HCT116 (cell line): ENCODE results near the gene DMPK. TPM values are rescaled to one million over a fixed set of nuclear protein-coding genes. Genes with fewer than 3 reads are reported as not detected.

Experiments used
- ATAC-seq: fragments of 200-7000 bp; cut with Tn5 transposase; 2 replicates; pipeline ENCODE4 v1.9.1; 2020; ENCODE audit warnings: mild to moderate bottlenecking, moderate library complexity
- BruUV-seq: library from RNA; stranded (reverse); fragments of 400-500 nt; replicated peaks from 2 replicates; lab custom pipeline; 2021; lab: Mats Ljungman, UMichigan
- CTCF ChIA-PET: fragments of 300-600 bp; sonication (Branson Sonifier 250); formaldehyde crosslinking; loops from one replicate; lab custom pipeline; 2021; ENCODE audit warnings: antibody characterized with exemption; lab: Charles Lee
- POLR2A ChIA-PET: fragments of 300-600, 350-600 bp; sonication (Branson Sonifier 250); formaldehyde crosslinking; loops from one replicate; lab custom pipeline; 2021; ENCODE audit warnings: antibody characterized with exemption; lab: Charles Lee
- RAD21 ChIA-PET, 2 experiments: fragments of 300-600 bp; sonication (Branson Sonifier 250); formaldehyde crosslinking; loops; one replicate each; lab custom pipeline; 2023; ENCODE audit warnings: low total read pairs in 2 of 2; ENCODE audit not compliant: uncharacterized antibody in 2 of 2, unreplicated experiment in 2 of 2, low non-redundant PET in 1 of 2; lab: Charles Lee
- DNase-seq: peaks from one replicate; pipeline ENCODE4 v3.0.0-alpha.2; 2010; ENCODE audit warnings: low read depth, low spot score
- H2AFZ ChIP-seq: fragments of 200-600 bp; shearing (Covaris generic), sonication (generic); 2 replicates; pipeline ENCODE4 v1.6.1; 2017; ENCODE audit warnings: low read depth, mixed run types, mixed read lengths, antibody characterized with exemption, low read length; ENCODE audit not compliant: poor library complexity, severe bottlenecking
- H3K27ac ChIP-seq: 2 replicates; pipeline ENCODE4 v1.5.1; 2012; ENCODE audit warnings: low read depth, low read length
- H3K27me3 ChIP-seq: fragments of 200-600 bp; sonication (generic); 2 replicates; pipeline ENCODE4 v1.6.1; 2016; ENCODE audit warnings: mixed run types, low read length, mixed read lengths; ENCODE audit not compliant: insufficient read depth
- H3K36me3 ChIP-seq, 2 experiments: fragments of 200-500 bp in 1 of 2; fragments of 200-600 bp in 1 of 2; sonication (Bioruptor generic) in 1 of 2; sonication (generic) in 1 of 2; 2 replicates each; pipeline versions ENCODE4 v1.5.1 to v1.6.1; 2014 to 2016; ENCODE audit warnings: low read length in 2 of 2, inconsistent platforms in 1 of 2, mixed read lengths in 1 of 2, mixed run types in 1 of 2; ENCODE audit not compliant: insufficient read depth in 2 of 2, control insufficient read depth in 1 of 2
- H3K4me1 ChIP-seq, 2 experiments: fragments of 200-600 bp in 1 of 2; sonication (generic) in 1 of 2; 2 replicates each; pipeline versions ENCODE4 v1.5.1 to v1.6.1; 2012 to 2017; ENCODE audit warnings: low read length in 2 of 2, inconsistent platforms in 1 of 2, mild to moderate bottlenecking in 1 of 2, mixed read lengths in 1 of 2, mixed run types in 1 of 2, moderate library complexity in 1 of 2; ENCODE audit not compliant: insufficient read depth in 2 of 2, control insufficient read depth in 1 of 2
- H3K4me2 ChIP-seq: fragments of 200-600 bp; sonication (generic); 2 replicates; pipeline ENCODE4 v1.6.1; 2017; ENCODE audit warnings: mixed run types, low read length, mixed read lengths
- H3K4me3 ChIP-seq, 2 experiments: fragments of 200-600 bp in 1 of 2; sonication (generic) in 1 of 2; replicated peaks in 1 of 2; 2 replicates each; pipeline ENCODE4 v1.5.1; 2011 to 2016; ENCODE audit warnings: low read length in 2 of 2, control low read depth in 1 of 2, low read depth in 1 of 2, mild to moderate bottlenecking in 1 of 2, mixed read lengths in 1 of 2, mixed run types in 1 of 2
- H3K79me2 ChIP-seq: fragments of 200-600 bp; sonication (generic); 2 replicates; pipeline ENCODE4 v1.6.1; 2017; ENCODE audit warnings: mild to moderate bottlenecking, mixed run types, low read length, moderate library complexity, mixed read lengths; ENCODE audit not compliant: insufficient read depth
- H3K9ac ChIP-seq: fragments of 200-600 bp; sonication (generic); 2 replicates; pipeline ENCODE4 v1.6.1; 2016; ENCODE audit warnings: low read length, mixed read lengths
- H3K9me2 ChIP-seq: fragments of 200-600 bp; sonication (generic), shearing (Covaris generic); 2 replicates; pipeline ENCODE4 v1.6.1; 2017; ENCODE audit warnings: mixed run types, mild to moderate bottlenecking, moderate library complexity; ENCODE audit not compliant: insufficient read depth
- H3K9me3 ChIP-seq, 2 experiments: fragments of 200-500 bp in 1 of 2; fragments of 200-600 bp in 1 of 2; sonication (Bioruptor generic) in 1 of 2; sonication (generic) in 1 of 2; 2 replicates each; pipeline ENCODE4 v1.6.1; 2014 to 2017; ENCODE audit warnings: low read length in 2 of 2, mixed read lengths in 2 of 2, inconsistent platforms in 1 of 2, low read depth in 1 of 2, mild to moderate bottlenecking in 1 of 2, mixed run types in 1 of 2, moderate library complexity in 1 of 2; ENCODE audit not compliant: control insufficient read depth in 1 of 2, insufficient read depth in 1 of 2
- H4K20me1 ChIP-seq: fragments of 200-600 bp; sonication (generic), shearing (Covaris generic); 2 replicates; pipeline ENCODE4 v1.6.1; 2017; ENCODE audit warnings: mixed run types, mild to moderate bottlenecking, moderate library complexity; ENCODE audit not compliant: insufficient read depth
- CEBPB ChIP-seq: IDR thresholded peaks from 2 replicates; pipeline ENCODE4 v1.6.1; 2012; ENCODE audit warnings: low read depth
- CTCF ChIP-seq, 3 experiments: fragments of 200-600 bp in 1 of 3; sonication (generic) in 1 of 3; IDR thresholded peaks in 2 of 3; conservative IDR thresholded peaks in 1 of 3; 2 replicates each; pipeline ENCODE4 v1.5.1; 2012 to 2017; ENCODE audit warnings: low read depth in 2 of 3, low read length in 2 of 3, antibody characterized with exemption in 1 of 3, borderline replicate concordance in 1 of 3, control low read depth in 1 of 3, mild to moderate bottlenecking in 1 of 3, mixed read lengths in 1 of 3, mixed run types in 1 of 3, moderate library complexity in 1 of 3; ENCODE audit not compliant: insufficient read depth in 1 of 3
- ELF1 ChIP-seq: IDR thresholded peaks from 2 replicates; pipeline ENCODE4 v1.6.1; 2012; ENCODE audit warnings: low read depth, borderline replicate concordance
- EZH2 ChIP-seq: fragments of 200-600 bp; sonication (generic); IDR thresholded peaks from 2 replicates; pipeline ENCODE4 v1.6.1; 2017; ENCODE audit warnings: antibody characterized with exemption, mixed run types
- MAX ChIP-seq: IDR thresholded peaks from 2 replicates; pipeline ENCODE4 v1.6.1; 2012
- RAD21 ChIP-seq: IDR thresholded peaks from 2 replicates; pipeline ENCODE4 v1.6.1; 2012; ENCODE audit warnings: low read depth, mild to moderate bottlenecking
- SRF ChIP-seq: IDR thresholded peaks from 2 replicates; pipeline ENCODE4 v1.6.1; 2012; ENCODE audit warnings: low read depth
- ZFX ChIP-seq: fragments of 450-650 bp; IDR thresholded peaks from 2 replicates; pipeline ENCODE4 v1.6.1; 2017
- intact Hi-C: fragments of 100-400 bp; cut with micrococcal nuclease; formaldehyde crosslinking; loops from 2 replicates; pipeline ENCODE4 v1.10.0; 2022
- total RNA-seq: library from RNA; stranded (reverse); gene quantifications from one replicate; pipeline ENCODE4 v1.2.1, GENCODE V29; 2021; ENCODE audit not compliant: unreplicated experiment
- TF ChIP-seq, protein P1 (sequence below): IDR thresholded peaks from 2 replicates; pipeline ENCODE4 v1.6.1; 2012; ENCODE audit warnings: low read depth
- TF ChIP-seq, protein P2 (sequence below): IDR thresholded peaks from 2 replicates; pipeline ENCODE4 v1.6.1; 2011; ENCODE audit warnings: mild to moderate bottlenecking, low read length, moderate library complexity; ENCODE audit not compliant: insufficient replicate concordance; ENCODE audit errors: extremely low read depth

The DMPK gene
- total RNA-seq, 1 experiment from 2014 or later: 52.5 TPM

DNA sequence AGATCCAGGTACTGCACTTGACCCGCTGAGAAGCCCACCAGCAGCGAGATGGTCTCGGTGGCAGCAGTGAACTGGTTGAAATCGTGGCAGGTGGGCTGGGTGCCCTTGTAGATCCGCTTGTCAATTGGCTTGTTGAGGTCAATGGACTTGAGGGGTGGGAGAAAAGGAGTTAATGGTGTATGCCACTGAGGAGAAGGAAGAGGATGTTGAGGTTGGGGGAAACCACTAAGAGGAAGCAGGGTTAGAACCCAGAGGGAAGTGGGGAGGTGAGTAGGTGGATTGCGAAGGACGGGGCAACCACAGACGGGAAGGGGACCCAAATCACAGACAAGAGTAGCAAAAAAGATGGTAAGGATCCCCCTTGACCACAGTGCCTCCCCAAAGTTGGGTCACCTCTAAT, 8.7 kb upstream of the DMPK start:
- Histone ChIP-seq H3K4me2 (peak overlapping the region; percentile 100), H3K9me3 (no peaks in the 10 kb centered on the region), H3K27me3 (no peaks in the 10 kb centered on the region), H2AFZ (no peak overlapping the region), H3K27ac (no peak overlapping the region; the same call in 1 of the 2 replicates), H3K4me3 (peak overlapping the region; percentile 92 to 99; a peak in 2 of 4 replicates), H3K9me2 (no peaks in the 10 kb centered on the region), H3K36me3 (peaks cover 10 to 13% of the 10 kb centered on the region in 2 experiments; a peak in 3 of 4 replicates), H3K9ac (no peak overlapping the region), H3K4me1 (peaks cover 12 to 20% of the 10 kb centered on the region in 2 experiments; a peak in 3 of 4 replicates), H3K79me2 (peaks cover 19% of the 10 kb centered on the region), H4K20me1 (no peaks in the 10 kb centered on the region)
- POLR2A ChIA-PET: no interaction called here
- ATAC-seq (no peak), DNase-seq (no peak)
- no TSS peak for BruUV-seq
- intact Hi-C loops: no loop called here
- RAD21 ChIA-PET: no interaction called here
- CTCF ChIA-PET: interaction anchor here (1.2 kb wide), 1 partner anchor 12 kb away, joined by 3 read pairs; no protein-coding TSS in a partner anchor
- no peak for TF ChIP-seq ELF1
- TF ChIP-seq, protein P1, sequence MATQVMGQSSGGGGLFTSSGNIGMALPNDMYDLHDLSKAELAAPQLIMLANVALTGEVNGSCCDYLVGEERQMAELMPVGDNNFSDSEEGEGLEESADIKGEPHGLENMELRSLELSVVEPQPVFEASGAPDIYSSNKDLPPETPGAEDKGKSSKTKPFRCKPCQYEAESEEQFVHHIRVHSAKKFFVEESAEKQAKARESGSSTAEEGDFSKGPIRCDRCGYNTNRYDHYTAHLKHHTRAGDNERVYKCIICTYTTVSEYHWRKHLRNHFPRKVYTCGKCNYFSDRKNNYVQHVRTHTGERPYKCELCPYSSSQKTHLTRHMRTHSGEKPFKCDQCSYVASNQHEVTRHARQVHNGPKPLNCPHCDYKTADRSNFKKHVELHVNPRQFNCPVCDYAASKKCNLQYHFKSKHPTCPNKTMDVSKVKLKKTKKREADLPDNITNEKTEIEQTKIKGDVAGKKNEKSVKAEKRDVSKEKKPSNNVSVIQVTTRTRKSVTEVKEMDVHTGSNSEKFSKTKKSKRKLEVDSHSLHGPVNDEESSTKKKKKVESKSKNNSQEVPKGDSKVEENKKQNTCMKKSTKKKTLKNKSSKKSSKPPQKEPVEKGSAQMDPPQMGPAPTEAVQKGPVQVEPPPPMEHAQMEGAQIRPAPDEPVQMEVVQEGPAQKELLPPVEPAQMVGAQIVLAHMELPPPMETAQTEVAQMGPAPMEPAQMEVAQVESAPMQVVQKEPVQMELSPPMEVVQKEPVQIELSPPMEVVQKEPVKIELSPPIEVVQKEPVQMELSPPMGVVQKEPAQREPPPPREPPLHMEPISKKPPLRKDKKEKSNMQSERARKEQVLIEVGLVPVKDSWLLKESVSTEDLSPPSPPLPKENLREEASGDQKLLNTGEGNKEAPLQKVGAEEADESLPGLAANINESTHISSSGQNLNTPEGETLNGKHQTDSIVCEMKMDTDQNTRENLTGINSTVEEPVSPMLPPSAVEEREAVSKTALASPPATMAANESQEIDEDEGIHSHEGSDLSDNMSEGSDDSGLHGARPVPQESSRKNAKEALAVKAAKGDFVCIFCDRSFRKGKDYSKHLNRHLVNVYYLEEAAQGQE: no peak
- no peak for TF ChIP-seq SRF
- no peak for TF ChIP-seq MAX
- TF ChIP-seq, protein P2, sequence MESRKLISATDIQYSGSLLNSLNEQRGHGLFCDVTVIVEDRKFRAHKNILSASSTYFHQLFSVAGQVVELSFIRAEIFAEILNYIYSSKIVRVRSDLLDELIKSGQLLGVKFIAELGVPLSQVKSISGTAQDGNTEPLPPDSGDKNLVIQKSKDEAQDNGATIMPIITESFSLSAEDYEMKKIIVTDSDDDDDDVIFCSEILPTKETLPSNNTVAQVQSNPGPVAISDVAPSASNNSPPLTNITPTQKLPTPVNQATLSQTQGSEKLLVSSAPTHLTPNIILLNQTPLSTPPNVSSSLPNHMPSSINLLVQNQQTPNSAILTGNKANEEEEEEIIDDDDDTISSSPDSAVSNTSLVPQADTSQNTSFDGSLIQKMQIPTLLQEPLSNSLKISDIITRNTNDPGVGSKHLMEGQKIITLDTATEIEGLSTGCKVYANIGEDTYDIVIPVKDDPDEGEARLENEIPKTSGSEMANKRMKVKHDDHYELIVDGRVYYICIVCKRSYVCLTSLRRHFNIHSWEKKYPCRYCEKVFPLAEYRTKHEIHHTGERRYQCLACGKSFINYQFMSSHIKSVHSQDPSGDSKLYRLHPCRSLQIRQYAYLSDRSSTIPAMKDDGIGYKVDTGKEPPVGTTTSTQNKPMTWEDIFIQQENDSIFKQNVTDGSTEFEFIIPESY: no peak
- no peak for TF ChIP-seq ZFX
- TF ChIP-seq RAD21: no peak
- no peak for TF ChIP-seq CEBPB
- no peak for TF ChIP-seq EZH2
- TF ChIP-seq CTCF (IDR thresholded peaks at IDR 0.05 in 2 of 3, conservative IDR thresholded peaks at IDR 0.05 in 1 of 3; ENCODE audit: borderline replicate concordance in 1 of 3, insufficient read depth in 1 of 3, low read depth in 2 of 3, low read length in 2 of 3): no peak
